Type B pancreatic cell (in vitro differentiated cells): Measurements from ENCODE around the gene QKI. TPM values are rescaled to one million over a fixed set of nuclear protein-coding genes. Genes with fewer than 3 reads are reported as not detected.
"Not testable (repeated sequence)": the region's sequence is repeated elsewhere in the genome, so short reads cannot be mapped to it uniquely, and the experiment has no call there.

Experiments
- DNase-seq: peaks from one replicate; pipeline ENCODE4 v3.0.0; 2021; ENCODE audit warnings: mixed read lengths; ENCODE audit not compliant: unreplicated experiment; ENCODE audit errors: extremely low spot score
- H3K27ac Mint-ChIP-seq: 2 replicates; pipeline ENCODE4 v1.8.0; 2021; ENCODE audit warnings: mild to moderate bottlenecking, mixed read lengths
- H3K27me3 Mint-ChIP-seq: 2 replicates; pipeline ENCODE4 v1.8.0; 2021; ENCODE audit warnings: mixed read lengths
- H3K36me3 Mint-ChIP-seq: 2 replicates; pipeline ENCODE4 v1.8.0; 2021; ENCODE audit warnings: mixed read lengths
- H3K4me1 Mint-ChIP-seq: one replicate; pipeline ENCODE4 v1.8.0; 2021; ENCODE audit warnings: mixed read lengths; ENCODE audit not compliant: unreplicated experiment
- H3K4me3 Mint-ChIP-seq: 2 replicates; pipeline ENCODE4 v1.8.0; 2021; ENCODE audit warnings: mild to moderate bottlenecking, mixed read lengths
- H3K9me3 Mint-ChIP-seq: 2 replicates; pipeline ENCODE4 v1.8.0; 2021; ENCODE audit warnings: mixed read lengths
- CTCF ChIP-seq: fragments of 200-600 bp; sonication (generic); conservative IDR thresholded peaks from 2 replicates; pipeline ENCODE4 v1.5.0; 2021; ENCODE audit warnings: antibody characterized with exemption, mild to moderate bottlenecking
- total RNA-seq: library from RNA; stranded (reverse); gene quantifications from 2 replicates; pipeline ENCODE4 v1.2.1, GENCODE V29; 2021; ENCODE audit warnings: low replicate concordance

The QKI gene
- total RNA-seq, 1 donor from 2014 or later, result 150 TPM

- H3K27ac Mint-ChIP-seq, result no peak overlapping the region
- DNase-seq, result no peak
- TF ChIP-seq CTCF, result no peak
- no peaks in the 10 kb centered on the region for H3K4me1 Mint-ChIP-seq
- no peaks in the 10 kb centered on the region for H3K27me3 Mint-ChIP-seq
- H3K4me3 Mint-ChIP-seq, result no peak overlapping the region
- peaks cover 24% of the 10 kb centered on the region for H3K9me3 Mint-ChIP-seq
- H3K36me3 Mint-ChIP-seq, result peaks cover 48% of the 10 kb centered on the region
Observed at GRCh38 chr6:163470611-163471010, 56.1 kb downstream of the QKI start.

- H3K36me3 Mint-ChIP-seq, result peaks cover 35% of the 10 kb centered on the region
- no peaks in the 10 kb centered on the region for H3K4me1 Mint-ChIP-seq
- H3K9me3 Mint-ChIP-seq, result peaks cover 17% of the 10 kb centered on the region
- DNase-seq, result no peak
- no peak overlapping the region for H3K4me3 Mint-ChIP-seq
- no peak for TF ChIP-seq CTCF
- H3K27me3 Mint-ChIP-seq, result no peaks in the 10 kb centered on the region
- H3K27ac Mint-ChIP-seq, result no peak overlapping the region
Observed at GRCh38 chr6:163474581-163474980, 60.1 kb downstream of the QKI start.

- not testable (repeated sequence) for H3K4me3 Mint-ChIP-seq, H3K27ac Mint-ChIP-seq, DNase-seq, H3K27me3 Mint-ChIP-seq, H3K9me3 Mint-ChIP-seq, H3K4me1 Mint-ChIP-seq
- peaks cover 29% of the 10 kb centered on the region for H3K36me3 Mint-ChIP-seq
Observed at GRCh38 chr6:163476946-163477345, 62.4 kb downstream of the QKI start.

- Mint-ChIP-seq H3K27me3 (no peaks in the 10 kb centered on the region), H3K4me1 (peaks cover 7% of the 10 kb centered on the region), H3K27ac (no peak overlapping the region), H3K4me3 (no peak overlapping the region), H3K9me3 (no peaks in the 10 kb centered on the region), H3K36me3 (peaks cover 34% of the 10 kb centered on the region)
- TF ChIP-seq CTCF, result no peak
- no peak for DNase-seq
Observed at GRCh38 chr6:163483107-163483506, 68.6 kb downstream of the QKI start.

GRCh38 chr6:163485388-163485851, 70.9 kb downstream of the QKI start:
- peaks cover 25% of the 10 kb centered on the region for H3K36me3 Mint-ChIP-seq
- no peaks in the 10 kb centered on the region for H3K27me3 Mint-ChIP-seq
- no peak for TF ChIP-seq CTCF
- DNase-seq, result no peak
- no peak overlapping the region for H3K27ac Mint-ChIP-seq
- no peak overlapping the region for H3K4me3 Mint-ChIP-seq
- H3K9me3 Mint-ChIP-seq, result no peaks in the 10 kb centered on the region
- H3K4me1 Mint-ChIP-seq, result peaks cover 23% of the 10 kb centered on the region

- Mint-ChIP-seq H3K4me3 (no peak overlapping the region), H3K9me3 (no peaks in the 10 kb centered on the region), H3K27me3 (no peaks in the 10 kb centered on the region), H3K36me3 (peaks cover 14% of the 10 kb centered on the region), H3K27ac (no peak overlapping the region), H3K4me1 (peaks cover 30% of the 10 kb centered on the region)
- no peak for TF ChIP-seq CTCF
- DNase-seq, result no peak
Observed at GRCh38 chr6:163486821-163487220, 72.3 kb downstream of the QKI start.
